Gastrocnemius medialis (tissue), 4 donors: ENCODE data around the gene PLXNA2. TPM values are rescaled to one million over a fixed set of nuclear protein-coding genes. Genes with fewer than 3 reads are reported as not detected.

Source experiments
- ATAC-seq, 2 donors: fragments of 150-250 bp; one replicate each; pipeline ENCODE4 v1.9.1; 2016
- DNase-seq, 2 donors: peaks; one replicate each; pipeline ENCODE4 v3.0.0-alpha.2; 2019
- H3K27ac ChIP-seq, 4 donors: fragments of 200-600 bp; sonication (generic); 1 replicate in 1 of 4; 2 replicates in 3 of 4; pipeline ENCODE4 v1.5.1; 2016 to 2018; ENCODE audit warnings: mild to moderate bottlenecking in 2 of 4, moderate library complexity in 1 of 4
- H3K27me3 ChIP-seq, 3 donors: fragments of 200-600 bp; sonication (generic) in 2 of 3; 1 replicate in 1 of 3; 2 replicates in 2 of 3; pipeline versions ENCODE4 v1.5.1 to v1.6.0; 2016 to 2019; ENCODE audit warnings: mild to moderate bottlenecking in 1 of 3, moderate library complexity in 1 of 3
- H3K36me3 ChIP-seq, 2 donors: fragments of 200-600 bp; sonication (generic) in 1 of 2; one replicate each; pipeline ENCODE4 v1.5.1; 2017 to 2018
- H3K4me1 ChIP-seq, 2 donors: fragments of 200-600 bp; sonication (generic) in 1 of 2; one replicate each; pipeline ENCODE4 v1.5.1; 2016 to 2017; ENCODE audit warnings: mild to moderate bottlenecking in 2 of 2
- H3K4me3 ChIP-seq, 4 donors: fragments of 200-600 bp; sonication (generic) in 3 of 4; 1 replicate in 1 of 4; 2 replicates in 3 of 4; pipeline ENCODE4 v1.5.1; 2016 to 2019; ENCODE audit warnings: mild to moderate bottlenecking in 2 of 4
- H3K9me3 ChIP-seq, 3 donors: fragments of 200-600 bp; sonication (generic) in 2 of 3; 1 replicate in 1 of 3; 2 replicates in 2 of 3; pipeline ENCODE4 v1.5.1; 2016 to 2019
- CTCF ChIP-seq, 5 experiments: fragments of 450-650 bp in 3 of 5; fragments of 200-600 bp in 2 of 5; sonication (generic) in 2 of 5; IDR thresholded peaks in 4 of 5; conservative IDR thresholded peaks in 1 of 5; 1 replicate in 4 of 5; 2 replicates in 1 of 5; pipeline ENCODE4 v1.5.1; 2016 to 2019; ENCODE audit warnings: antibody characterized with exemption in 5 of 5, mild to moderate bottlenecking in 3 of 5, moderate library complexity in 3 of 5
- POLR2A ChIP-seq, 2 donors: fragments of 450-650 bp; IDR thresholded peaks; one replicate each; pipeline ENCODE4 v1.6.1; 2017; ENCODE audit warnings: antibody characterized with exemption in 2 of 2, mild to moderate bottlenecking in 2 of 2, moderate library complexity in 2 of 2
- in situ Hi-C, 4 donors: fragments of 200-750 bp; cut with MboI; loops; one replicate each; pipeline versions ENCODE4 v1.15.0 to v1.8.0; 2017; ENCODE audit warnings: low sequenced_read_pairs in 4 of 4
- intact Hi-C: fragments of 100-400 bp; cut with DNase I; formaldehyde crosslinking; loops from one replicate; pipeline ENCODE4 v1.15.1; 2023; ENCODE audit warnings: low total_unique reads
- total RNA-seq, 4 donors: library from RNA; depleted of rRNA; stranded (reverse); fragments of >200 nt; gene quantifications; one replicate each; pipeline versions ENCODE4 v1.1.0 to v1.2.3, GENCODE V29; 2016

The PLXNA2 gene
- total RNA-seq, 4 donors from 2014 or later, result 12.4 to 20.0 (median 16.2) TPM

- peaks cover 0 to 7% of the 10 kb centered on the region in 2 donors for H3K36me3 ChIP-seq
- in situ Hi-C loops, result no loop called here
Observed at GRCh38 chr1:208079161-208079560, 165.0 kb downstream of the PLXNA2 start.

DNA sequence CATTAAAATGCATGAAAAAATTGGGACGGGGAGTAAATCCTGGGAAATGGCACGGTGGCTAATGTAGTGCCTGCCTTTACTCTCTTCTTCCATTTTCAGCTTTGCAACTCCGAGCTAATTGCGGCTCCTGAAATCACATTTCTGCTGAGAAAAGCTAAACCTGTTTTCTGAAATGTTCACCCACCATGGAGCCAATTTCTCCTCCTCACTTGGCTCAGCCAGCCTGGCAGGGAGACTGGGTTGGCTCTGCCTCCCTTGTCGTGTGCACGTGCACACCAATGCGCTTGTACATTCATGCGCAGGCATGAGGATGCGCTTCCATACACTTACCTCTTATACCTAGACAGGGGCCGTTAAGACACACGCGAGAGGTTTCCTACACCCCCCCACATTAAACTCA is 165.4 kb downstream of the PLXNA2 start:
- Histone ChIP-seq H3K36me3 (peaks cover 0 to 9% of the 10 kb centered on the region in 2 donors), H3K27me3 (no peaks in the 10 kb centered on the region), H3K4me1 (peaks cover 2 to 5% of the 10 kb centered on the region in 2 donors), H3K27ac (no peak overlapping the region), H3K9me3 (no peaks in the 10 kb centered on the region), H3K4me3 (no peak overlapping the region)
- intact Hi-C loops, result no loop called here
- TF ChIP-seq CTCF (IDR thresholded peaks at IDR 0.05 in 4 of 5, conservative IDR thresholded peaks at IDR 0.05 in 1 of 5) (no peak), POLR2A (IDR thresholded peaks at IDR 0.05) (no peak)
- in situ Hi-C loops, result no loop called here
- ATAC-seq (no peak), DNase-seq (no peak)

More at GRCh38 chr1:208079161-208079560, 165.0 kb downstream of the PLXNA2 start:
- DNase-seq, result no peak
- TF ChIP-seq CTCF (IDR thresholded peaks at IDR 0.05 in 4 of 5, conservative IDR thresholded peaks at IDR 0.05 in 1 of 5), result no peak
- TF ChIP-seq POLR2A (IDR thresholded peaks at IDR 0.05), result no peak
- Histone ChIP-seq H3K9me3 (no peaks in the 10 kb centered on the region), H3K27ac (no peak overlapping the region), H3K4me1 (peaks cover 2 to 5% of the 10 kb centered on the region in 2 donors), H3K4me3 (no peak overlapping the region), H3K27me3 (no peaks in the 10 kb centered on the region)
- ATAC-seq, result no peak
- intact Hi-C loops, result no loop called here

- peaks cover 0 to 21% of the 10 kb centered on the region in 2 donors for H3K36me3 ChIP-seq
- in situ Hi-C loops (no loop called here), intact Hi-C loops (no loop called here)
- DNase-seq (no peak), ATAC-seq (no peak)
- H3K4me1 ChIP-seq, result peaks cover 2 to 5% of the 10 kb centered on the region in 2 donors
- H3K27me3 ChIP-seq, result no peaks in the 10 kb centered on the region
- no peaks in the 10 kb centered on the region for H3K9me3 ChIP-seq
- TF ChIP-seq POLR2A (IDR thresholded peaks at IDR 0.05) (no peak), CTCF (IDR thresholded peaks at IDR 0.05 in 4 of 5, conservative IDR thresholded peaks at IDR 0.05 in 1 of 5) (no peak)
- no peak overlapping the region for H3K27ac ChIP-seq
- H3K4me3 ChIP-seq, result no peak overlapping the region
Observed at GRCh38 chr1:208077232-208078075, 166.7 kb downstream of the PLXNA2 start.

DNA sequence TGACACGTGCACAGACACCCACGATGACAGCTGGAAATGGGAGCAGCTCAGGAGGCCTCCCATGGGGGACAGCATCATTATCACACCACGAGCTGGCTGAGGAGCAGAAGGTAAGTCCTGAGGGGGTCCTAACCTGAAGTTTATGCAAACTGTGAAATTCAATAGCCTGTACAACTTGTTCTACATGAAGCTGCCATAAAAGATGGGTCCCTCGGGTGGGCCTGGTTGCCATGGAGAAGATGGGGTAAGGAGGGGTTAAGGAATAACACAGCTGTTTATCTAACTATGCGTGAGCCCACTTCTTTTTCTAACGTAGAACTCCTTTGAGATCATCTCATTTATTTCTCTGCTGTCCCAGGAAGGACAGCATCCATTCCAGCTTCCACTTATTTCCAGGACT is 169.8 kb downstream of the PLXNA2 start:
- no peak for TF ChIP-seq CTCF (IDR thresholded peaks at IDR 0.05 in 4 of 5, conservative IDR thresholded peaks at IDR 0.05 in 1 of 5)
- TF ChIP-seq POLR2A (IDR thresholded peaks at IDR 0.05), result no peak
- ATAC-seq, result no peak
- Histone ChIP-seq H3K36me3 (peaks cover 0 to 33% of the 10 kb centered on the region in 2 donors), H3K4me3 (no peak overlapping the region), H3K9me3 (no peaks in the 10 kb centered on the region), H3K4me1 (peaks cover 0 to 5% of the 10 kb centered on the region in 2 donors), H3K27me3 (no peaks in the 10 kb centered on the region), H3K27ac (no peak overlapping the region)
- no peak for DNase-seq
- in situ Hi-C loops (no loop called here), intact Hi-C loops (no loop called here)
